Fibroblast of villous mesenchyme (primary cell): ENCODE results near the gene RAB11FIP3. TPM values are rescaled to one million over a fixed set of nuclear protein-coding genes. Genes with fewer than 3 reads are reported as not detected.

Source experiments
- DNase-seq: peaks from one replicate; pipeline ENCODE4 v3.0.0-alpha.2; 2010; ENCODE audit warnings: low read depth
- H3K4me3 ChIP-seq: 2 replicates; pipeline ENCODE4 v1.5.1; 2011; ENCODE audit warnings: low read depth, mild to moderate bottlenecking, low read length
- CTCF ChIP-seq: IDR thresholded peaks from 2 replicates; pipeline ENCODE4 v1.5.1; 2012; ENCODE audit warnings: low read depth, mild to moderate bottlenecking, low read length; ENCODE audit not compliant: insufficient read depth
- total RNA-seq: library from RNA; depleted of rRNA; stranded (reverse); fragments of >200 nt; gene quantifications from 2 replicates; pipeline ENCODE4 v1.2.3, GENCODE V29; 2012

Gene RAB11FIP3
- total RNA-seq, 1 donor = 19.4 TPM

DNA sequence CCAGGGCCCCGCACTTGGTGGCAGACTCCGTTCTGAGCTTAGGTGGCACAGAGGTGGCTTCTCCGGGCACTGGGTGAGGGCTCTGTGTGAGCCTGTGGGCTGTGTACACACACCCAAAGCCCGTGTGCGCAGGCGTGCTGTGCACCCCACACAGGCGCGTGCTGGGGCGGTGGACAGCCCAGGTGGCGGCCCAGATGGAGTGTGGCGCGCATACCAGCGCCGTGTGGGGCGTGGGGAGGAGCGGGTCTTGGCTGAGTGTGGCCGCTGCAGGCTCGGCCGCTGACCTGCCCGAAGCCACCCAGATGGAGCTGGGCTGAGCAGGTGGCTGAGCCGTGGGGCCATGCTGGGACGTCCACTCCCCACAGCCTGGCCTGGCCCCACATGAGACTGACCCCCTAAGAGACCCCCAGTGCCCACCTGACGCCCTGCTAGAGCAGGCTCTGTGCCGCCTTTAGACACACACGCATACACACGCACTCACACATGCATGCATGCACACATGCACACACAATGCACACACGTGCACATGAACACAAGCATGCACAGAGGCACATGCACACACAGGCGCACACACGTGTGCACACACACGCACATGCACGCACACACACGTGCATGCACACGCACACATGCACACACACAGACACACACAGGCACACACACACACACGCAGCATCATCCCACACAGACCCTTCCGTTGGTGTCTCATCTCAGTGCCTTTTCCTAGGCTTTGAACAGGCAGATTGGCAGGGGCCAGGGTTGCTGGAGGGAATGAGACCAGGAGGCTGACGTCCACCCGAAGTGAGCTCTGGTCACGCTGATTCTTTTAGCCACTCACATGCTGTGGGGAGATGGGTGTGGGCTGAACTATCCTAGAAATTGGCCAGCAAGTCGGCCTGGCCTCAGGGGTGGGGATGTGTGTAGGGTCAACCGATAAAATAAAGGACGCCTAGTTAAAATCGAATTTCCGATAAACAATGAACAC is 136.8 kb downstream of the RAB11FIP3 start:
- DNase-seq = no peak
- no peak for TF ChIP-seq CTCF
- H3K4me3 ChIP-seq = no peak overlapping the region

DNA sequence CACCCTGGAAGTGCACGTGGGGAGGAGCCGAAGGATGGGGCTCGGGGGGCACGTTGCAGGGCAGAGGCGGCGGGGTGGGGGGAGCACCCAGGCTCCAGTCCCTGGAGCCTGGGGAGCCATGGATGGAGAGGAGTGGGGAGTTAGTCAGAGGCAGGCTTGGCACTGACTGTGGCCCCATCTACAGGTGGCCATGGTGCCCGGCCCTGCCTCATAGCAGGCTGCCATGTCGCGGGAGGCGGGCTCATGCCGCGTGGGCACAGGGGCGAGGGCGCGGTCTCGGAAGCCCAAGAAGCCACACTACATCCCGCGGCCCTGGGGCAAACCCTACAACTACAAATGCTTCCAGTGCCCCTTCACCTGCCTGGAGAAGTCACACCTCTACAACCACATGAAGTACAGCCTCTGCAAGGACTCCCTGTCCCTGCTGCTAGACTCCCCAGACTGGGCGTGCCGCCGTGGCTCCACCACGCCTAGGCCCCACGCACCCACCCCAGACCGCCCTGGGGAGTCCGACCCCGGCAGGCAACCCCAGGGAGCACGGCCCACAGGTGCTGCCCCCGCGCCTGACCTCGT is 137.7 kb downstream of the RAB11FIP3 start:
- TF ChIP-seq CTCF = no peak
- DNase-seq = no peak

DNA sequence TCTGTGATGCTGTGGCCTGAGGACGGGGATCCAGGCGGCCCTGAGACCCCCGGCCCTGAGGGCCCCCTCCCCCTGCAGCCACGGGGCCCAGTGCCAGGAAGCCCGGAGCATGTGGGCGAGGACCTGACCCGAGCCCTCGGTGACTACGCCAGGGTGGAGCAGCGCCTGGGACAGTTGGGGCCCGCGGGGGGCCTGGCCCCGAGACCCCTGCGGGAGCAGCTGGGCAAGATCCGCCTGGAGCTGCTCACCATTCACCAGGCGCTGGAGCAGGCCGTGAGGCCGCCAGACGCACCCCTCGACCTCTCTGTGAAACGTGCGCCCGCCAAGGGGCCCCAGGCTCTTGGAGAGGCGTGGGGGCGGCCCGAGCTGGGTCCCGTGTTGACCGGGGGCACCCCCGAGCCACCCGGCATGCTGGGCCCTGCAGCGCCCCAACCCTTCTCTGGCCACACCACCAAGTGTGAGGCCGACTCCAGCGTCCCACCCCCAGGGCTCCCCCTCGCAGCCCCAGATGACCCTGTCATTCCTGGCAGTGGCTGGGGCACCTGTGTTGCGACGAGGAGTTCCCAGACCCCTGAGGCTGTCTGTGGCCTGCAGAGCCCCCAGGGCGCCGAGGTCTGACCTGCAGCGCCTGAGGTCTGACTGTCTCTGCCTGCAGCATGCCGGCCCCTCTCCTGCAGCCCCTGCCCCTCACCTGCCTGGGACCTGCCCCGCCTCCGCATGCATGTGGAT is 139.4 kb downstream of the RAB11FIP3 start:
- H3K4me3 ChIP-seq = no peak overlapping the region
- TF ChIP-seq CTCF = no peak
- no peak for DNase-seq

More for the DNA sequence above, 137.7 kb downstream of the RAB11FIP3 start:
- H3K4me3 ChIP-seq = no peak overlapping the region

DNA sequence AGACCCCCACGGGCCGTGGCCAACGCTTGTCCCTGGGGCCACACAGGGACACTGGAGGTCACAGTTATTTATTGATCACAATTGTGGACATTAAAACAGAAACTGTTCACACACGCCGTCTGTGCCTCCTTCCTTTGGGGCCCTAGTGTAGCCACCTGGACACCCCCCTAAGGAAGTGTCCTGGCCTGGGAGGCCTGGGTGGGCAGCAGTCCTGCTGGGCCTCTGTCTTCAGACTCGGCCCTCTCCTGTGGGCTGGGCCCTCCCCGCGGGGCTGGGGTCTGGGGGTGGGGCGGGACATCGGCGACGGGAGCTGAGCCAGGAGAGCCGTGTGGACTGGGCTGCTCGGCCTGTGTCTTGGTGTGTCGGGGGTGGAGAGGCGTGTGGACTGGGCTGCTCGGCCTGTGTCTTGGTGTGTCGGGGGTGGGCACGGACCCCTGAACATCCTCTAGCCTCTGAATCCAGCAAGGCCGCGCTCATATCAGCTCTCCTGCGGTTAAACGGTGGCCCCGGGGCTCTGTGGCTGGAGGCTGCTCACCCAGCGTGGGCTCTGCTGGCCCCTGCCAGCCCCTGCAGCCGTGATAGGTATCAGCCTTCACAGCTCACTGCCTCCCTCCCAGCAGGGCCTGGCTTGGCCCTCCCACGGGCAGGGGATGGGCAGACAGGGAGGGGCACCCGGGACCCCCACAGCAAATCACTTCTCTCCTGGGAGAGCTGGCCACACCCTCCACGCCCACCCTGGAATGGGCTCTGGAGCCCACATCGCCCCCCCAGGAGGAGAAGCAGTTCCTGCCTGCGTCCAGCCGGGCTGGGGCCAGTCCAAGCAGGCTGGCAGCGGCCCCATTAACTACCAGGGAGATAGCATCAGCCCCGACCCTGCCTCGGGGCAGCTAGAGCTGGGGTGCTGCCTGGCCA is 140.2 kb downstream of the RAB11FIP3 start:
- no peak overlapping the region for H3K4me3 ChIP-seq
- no peak for TF ChIP-seq CTCF
- DNase-seq = no peak

GRCh38 chr16:566475-567372 is 141.3 kb downstream of the RAB11FIP3 start, which contains the start of gene NHLRC4:
Gene NHLRC4, plus strand, starts transcription at chr16:567005. Its CDS starts 1,043 bp downstream, at chr16:568048.
- peak within 1 kb of the TSS; percentile 38 for H3K4me3 ChIP-seq
- TF ChIP-seq CTCF = no peak
- DNase-seq = peak; percentile 75
